Kidney capillary endothelial cell (primary cell): ENCODE measurements around the gene G2E3.
A peak's percentile ranks its signal among the peaks of the same experiment; 100 is the strongest.
"Not testable (repeated sequence)": the region's sequence is repeated elsewhere in the genome, so short reads cannot be mapped to it uniquely, and the experiment has no call there.

Source experiments
- DNase-seq: peaks from one replicate; pipeline ENCODE4 v3.0.0-alpha.2; 2018; ENCODE audit warnings: low spot score

G2E3 gene, protein sequence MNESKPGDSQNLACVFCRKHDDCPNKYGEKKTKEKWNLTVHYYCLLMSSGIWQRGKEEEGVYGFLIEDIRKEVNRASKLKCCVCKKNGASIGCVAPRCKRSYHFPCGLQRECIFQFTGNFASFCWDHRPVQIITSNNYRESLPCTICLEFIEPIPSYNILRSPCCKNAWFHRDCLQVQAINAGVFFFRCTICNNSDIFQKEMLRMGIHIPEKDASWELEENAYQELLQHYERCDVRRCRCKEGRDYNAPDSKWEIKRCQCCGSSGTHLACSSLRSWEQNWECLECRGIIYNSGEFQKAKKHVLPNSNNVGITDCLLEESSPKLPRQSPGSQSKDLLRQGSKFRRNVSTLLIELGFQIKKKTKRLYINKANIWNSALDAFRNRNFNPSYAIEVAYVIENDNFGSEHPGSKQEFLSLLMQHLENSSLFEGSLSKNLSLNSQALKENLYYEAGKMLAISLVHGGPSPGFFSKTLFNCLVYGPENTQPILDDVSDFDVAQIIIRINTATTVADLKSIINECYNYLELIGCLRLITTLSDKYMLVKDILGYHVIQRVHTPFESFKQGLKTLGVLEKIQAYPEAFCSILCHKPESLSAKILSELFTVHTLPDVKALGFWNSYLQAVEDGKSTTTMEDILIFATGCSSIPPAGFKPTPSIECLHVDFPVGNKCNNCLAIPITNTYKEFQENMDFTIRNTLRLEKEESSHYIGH

DNA sequence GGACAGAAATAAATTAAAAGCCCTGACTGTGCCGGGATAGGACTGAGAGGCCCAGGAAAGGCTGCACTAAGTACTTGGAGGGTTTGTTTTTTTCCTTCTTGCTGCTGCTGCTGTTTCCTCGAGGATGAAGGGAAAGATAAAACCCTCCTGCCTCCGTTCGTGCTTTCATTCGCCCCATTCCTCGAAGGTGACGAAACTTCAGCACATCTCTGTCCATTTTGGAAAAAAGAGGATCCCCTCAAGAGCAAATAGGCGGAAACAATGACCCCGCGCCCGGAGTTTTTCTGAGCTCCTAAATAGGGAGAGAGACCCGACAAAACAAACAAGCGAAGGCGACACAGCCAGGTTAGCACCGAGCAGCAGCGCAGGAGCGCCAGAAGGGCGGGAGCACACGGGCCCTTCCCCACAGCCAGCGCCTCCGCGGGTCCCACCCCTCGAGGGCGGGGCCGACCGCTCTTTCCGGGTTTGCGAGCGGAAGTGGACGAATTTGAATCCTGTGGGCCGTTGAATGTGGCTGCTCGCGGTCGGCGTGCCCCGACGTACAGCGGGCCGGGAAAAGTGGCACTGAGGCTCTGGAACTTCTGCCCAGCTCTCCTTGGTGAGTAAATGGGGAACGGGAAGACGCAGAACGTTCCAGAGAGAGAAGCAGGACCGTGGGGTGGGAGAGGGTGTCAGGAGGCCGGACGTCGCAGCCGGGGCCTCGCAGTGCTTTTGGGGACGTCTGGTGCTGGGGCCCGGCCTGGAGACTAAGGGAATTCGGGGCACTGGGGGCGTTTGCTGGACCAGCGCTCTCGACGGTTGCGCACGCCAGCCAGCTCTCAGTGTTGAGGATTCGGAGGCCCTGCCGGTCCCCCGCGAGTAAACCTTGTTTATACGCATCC, at the start of gene G2E3:
TSS of gene G2E3 (plus strand) at position 484 of the 881 bp plus-strand sequence. CDS start 21,922 bp downstream, outside the sequence.
- DNase-seq: peak; percentile 82

DNA sequence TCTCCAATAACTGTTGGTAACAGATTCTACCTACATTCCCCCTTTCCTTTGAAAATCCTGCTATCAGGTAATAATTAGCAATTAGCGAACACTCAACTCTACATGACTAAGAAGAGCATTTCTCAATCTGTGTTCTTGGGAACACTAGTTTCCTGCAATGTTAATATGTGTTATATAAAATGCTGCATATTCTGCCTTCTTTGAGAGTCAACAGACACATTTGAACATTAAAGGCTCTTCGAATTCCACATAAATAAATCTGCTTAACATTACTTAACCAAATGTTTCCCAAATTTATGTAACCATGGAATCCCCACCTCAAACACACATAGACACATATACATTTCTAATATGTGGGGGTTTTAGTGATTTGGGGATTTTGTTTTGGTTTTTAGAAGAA, 41.2 kb upstream of the G2E3 start:
- DNase-seq: no peak

DNA sequence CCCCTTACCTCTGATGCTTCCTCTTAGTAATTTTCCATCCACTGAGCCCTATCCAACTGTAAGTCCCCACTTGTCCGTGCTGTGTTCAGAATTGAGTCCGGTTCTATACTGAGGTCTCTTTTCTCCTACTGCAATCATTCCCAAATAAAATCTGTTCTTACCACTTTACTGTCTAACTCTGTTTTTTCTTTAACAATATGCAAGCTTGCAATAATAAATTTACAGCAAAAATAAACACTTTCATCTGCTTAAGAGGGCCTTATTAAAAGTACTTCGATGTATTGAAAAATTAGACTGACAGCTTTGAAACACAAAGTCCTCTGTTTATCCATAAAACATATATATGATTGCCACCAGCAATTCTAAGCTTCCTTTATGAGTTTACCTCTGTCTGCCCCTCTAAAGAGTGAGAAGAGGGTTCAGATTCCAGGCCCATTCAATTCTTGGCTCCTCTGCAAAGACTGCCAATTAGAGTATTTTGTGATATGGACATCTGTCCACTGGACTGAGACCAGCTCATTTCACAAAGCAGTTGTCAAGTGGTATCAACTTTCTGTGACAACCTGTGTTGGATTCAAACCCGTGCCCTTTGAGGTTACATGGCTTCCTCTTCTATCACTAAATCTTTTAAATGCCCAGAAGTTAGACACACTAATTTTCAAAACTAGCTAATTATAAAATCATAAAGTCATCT, 39.9 kb upstream of the G2E3 start:
- no peak for DNase-seq

DNA sequence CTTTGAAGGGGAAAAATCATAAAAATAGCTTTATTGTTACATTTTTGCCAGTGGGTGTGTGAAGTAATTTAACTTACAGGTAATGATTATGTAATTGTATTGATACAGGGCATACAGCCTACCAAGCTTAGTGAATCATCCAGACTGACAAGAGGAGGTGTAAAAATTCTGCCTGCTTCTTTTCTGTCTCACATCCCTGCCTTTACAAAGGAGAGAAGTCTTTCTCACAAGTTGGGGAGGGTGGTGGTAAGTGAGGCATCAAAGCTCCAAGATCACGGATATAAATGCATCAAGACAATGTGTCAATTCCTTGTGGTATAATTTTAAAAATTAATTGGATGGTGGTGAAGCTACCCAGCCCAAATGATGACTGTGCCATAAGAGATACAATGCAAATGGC, 39.0 kb upstream of the G2E3 start:
- DNase-seq: no peak

DNA sequence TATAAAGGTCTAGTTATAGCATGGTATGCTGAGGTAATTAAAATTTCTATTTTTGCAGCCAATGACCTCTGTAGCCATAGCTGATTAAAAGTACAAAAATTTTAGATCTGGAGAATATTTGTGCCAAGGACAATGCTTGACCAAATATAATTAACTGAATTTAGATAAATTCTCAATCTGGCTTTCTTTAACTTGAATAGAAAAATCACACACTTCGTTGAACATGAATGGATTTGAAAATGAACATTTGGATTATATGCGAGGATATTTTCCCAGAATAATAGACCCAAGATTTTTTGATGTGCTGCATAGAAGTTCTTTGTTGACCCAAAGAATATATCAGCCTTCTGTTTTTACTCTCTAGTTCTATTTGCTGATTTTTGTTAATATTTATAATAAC, 38.4 kb upstream of the G2E3 start:
- no peak for DNase-seq

DNA sequence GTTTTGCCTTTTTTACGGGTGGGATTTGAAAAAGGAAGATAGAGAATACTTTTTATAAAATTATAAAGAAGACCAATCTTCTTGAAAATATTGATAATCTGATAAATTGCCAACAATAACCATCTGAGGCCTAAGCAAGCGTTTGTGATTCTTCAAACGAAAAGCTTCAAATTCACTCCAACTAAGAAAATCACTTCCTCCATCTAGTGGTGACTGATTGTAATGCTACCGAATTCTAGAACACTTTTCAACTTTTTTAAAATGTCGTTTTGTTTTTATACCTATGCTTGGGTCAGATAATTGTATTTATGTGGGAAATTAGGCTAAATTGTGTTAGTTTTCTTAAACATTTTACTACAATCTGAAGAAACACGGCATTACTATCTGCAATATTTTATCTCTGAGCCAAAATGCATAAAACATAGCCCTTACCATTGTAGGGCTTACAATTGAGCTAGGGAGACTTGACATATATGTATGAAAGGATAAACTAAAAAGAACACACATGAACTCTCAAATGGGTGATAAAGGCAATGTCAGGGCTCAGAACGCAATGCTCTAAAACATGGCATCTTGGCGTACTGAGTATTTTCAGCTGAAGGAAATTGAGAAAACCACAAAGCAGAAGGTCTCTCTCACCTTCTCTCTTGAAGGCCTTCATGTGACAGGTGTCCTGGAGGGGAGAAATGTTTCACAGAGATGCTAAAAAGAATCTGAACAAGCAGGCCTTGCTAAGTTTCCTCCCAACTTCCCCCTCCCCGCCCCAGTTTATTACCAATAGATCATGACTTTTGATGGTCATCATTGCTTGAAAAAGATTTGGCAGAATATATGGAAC, 36.8 kb upstream of the G2E3 start:
- peak; percentile 48 for DNase-seq

DNA sequence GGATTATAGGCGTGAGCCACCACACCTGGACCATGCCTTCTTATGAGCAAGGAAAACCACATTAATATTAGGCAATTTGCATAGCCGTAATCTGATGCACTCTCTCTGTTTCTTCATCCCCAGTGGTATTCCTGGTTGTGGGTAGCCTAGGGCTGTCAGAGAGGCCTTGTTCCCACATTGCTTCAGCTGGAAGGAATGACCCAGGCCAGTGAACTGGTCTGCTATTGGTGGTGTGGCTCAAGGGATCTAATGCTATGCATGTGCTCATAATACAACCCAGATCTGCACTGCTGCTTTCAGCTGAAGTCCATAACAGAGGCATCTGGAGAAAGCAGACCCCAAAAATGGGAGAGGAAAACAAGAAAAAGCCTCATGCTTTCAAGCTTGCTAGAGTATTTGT, 33.1 kb upstream of the G2E3 start:
- no peak for DNase-seq

DNA sequence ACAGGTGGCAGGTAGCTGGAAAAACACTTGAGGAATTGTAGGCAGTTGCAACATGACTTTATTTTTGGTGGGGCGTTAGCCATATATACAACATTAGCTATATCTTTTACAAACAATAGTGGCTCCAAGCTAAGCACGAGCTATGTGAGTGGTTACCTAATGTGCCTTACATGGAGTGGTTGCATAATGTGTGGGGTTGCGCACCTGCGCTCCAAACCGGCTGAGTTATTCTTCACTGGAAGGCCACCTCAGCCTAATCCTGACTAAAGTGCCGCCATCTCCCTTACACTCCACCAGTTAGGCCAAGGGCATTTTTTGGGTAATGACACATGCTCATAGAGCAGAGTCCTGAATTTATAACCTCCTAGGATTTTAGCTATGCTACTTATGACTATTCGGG, 31.8 kb upstream of the G2E3 start:
- DNase-seq: no peak

DNA sequence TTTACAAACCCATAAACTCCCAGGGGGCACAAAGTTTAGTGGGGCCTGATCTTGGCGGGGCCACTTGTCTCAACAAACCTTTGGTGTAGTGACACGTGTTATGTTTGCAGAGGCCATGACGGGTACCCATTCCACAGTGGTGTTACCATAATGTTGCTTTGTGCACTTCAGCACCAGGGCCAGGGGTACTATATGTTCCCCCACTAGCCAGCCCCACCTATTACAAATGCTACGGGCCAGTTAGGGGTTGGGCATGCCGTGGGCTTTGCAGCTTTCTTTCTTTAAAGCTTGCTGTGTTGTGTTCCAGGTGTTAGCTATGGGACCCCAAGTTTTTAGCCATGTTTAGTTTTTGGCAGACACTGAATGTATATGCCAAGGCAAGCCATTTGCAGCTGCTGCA, 30.8 kb upstream of the G2E3 start:
- no peak for DNase-seq

DNA sequence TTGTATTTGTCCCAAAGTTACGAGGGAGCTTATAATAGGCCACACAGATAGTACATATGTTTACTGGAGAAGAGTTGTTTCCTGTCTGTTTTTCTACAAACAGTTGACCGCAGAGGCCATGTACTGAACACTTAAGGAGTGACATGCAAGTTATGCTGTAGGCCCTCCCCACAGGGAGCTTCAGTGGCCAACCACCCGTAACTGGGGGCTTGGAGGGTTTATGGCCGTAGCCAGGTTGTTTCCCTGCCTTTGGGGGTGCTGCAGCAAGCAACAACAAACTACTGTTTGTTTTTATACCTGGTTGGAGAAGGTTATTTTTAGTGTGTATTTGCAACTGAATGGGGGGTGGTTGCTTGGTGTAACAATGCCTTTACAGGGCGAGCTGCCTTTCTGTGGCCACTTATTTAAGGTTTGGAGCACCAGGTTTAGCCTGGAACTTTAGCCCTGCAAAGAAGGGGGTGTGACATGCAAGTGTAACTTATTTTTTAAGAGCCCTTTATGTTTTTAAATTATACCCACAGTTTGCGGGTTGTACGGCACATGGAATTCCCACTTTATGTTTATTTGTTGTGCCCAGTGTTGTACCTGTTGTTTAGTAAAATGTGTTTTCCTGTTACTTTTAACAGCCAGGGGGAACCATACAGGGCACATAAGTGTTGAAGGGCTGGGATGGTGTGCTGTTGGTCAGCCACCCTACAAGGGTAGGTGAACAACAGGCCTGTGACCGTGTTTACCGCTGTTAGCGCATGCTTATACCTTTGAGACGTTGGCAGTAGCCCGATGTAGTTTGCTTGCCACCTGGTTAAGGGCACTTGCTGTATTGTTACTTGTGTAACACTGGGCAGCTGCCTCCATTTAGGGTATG, 29.9 kb upstream of the G2E3 start:
- no peak for DNase-seq

DNA sequence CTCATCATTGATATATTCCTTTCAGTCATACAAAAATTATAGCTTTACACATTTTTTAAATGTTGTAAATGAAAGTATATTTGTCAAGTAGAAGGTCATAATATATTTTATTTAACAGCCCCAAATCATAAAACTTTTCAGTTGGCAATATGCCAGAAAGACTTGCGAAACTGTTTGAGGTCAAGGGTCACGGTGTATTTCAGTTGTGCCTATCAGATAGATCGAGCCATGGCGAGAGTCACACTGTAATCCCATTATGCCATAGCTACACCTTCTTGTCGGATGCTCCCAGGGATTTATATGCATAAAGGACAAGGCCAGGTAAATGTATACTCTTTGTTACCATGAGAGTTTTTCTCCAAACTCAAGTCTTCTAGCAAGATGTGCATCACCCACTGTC, 26.7 kb upstream of the G2E3 start:
- DNase-seq: no peak

DNA sequence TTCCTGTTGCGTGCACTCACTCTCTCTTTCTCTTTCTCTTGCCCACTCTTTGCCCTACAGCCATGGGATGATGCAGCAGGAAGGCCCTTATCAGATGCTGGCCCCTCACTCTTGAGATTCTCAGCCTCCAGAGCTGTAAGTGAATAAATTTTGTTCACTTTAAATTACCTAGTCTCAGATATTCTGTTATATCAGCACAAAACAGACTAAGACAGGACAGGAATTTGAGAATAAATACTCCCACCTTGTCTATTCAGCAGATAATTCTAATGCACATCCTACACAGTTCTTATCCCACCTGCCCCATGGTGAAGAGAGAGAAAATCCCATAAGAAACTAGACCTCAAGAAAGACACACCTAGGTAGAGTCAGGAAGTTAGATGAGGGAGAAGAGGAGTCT, 25.8 kb upstream of the G2E3 start:
- DNase-seq: no peak

DNA sequence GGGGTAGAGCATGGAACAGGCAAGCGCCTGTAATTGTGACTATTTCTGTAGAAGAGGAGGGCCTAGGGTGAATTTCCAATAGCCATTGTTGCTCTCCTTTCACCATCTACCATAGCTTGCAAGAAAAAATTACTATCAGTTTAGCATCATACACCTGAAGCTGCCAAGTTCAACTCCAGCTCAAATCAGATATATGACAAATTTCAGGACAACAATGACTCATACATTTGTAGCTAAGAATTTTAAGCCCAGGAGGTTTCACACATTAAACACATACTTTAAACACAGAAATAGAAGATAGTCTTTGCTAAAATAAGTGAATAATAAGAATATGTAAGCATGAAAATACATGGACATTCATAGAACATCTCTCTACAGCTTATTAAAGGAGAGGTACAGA, 17.6 kb upstream of the G2E3 start:
- DNase-seq: no peak

DNA sequence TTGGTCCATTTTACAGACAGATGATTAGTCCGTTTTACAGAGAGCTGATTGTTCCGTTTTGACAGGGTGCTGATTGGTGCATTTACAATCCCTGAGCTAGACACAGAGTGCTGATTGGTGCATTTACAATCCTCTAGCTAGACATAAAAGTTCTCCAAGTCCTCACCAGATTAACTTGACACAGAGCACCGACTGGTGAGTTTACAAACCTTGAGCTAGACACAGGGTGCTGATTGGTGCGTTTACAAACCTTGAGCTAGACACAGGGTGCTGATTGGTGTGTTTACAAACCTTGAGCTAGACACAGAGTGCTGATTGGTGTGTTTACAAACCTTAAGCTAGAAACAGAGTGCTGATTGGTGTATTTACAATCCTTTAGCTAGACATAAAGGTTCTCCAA, 12.2 kb upstream of the G2E3 start:
- not testable (repeated sequence) for DNase-seq

DNA sequence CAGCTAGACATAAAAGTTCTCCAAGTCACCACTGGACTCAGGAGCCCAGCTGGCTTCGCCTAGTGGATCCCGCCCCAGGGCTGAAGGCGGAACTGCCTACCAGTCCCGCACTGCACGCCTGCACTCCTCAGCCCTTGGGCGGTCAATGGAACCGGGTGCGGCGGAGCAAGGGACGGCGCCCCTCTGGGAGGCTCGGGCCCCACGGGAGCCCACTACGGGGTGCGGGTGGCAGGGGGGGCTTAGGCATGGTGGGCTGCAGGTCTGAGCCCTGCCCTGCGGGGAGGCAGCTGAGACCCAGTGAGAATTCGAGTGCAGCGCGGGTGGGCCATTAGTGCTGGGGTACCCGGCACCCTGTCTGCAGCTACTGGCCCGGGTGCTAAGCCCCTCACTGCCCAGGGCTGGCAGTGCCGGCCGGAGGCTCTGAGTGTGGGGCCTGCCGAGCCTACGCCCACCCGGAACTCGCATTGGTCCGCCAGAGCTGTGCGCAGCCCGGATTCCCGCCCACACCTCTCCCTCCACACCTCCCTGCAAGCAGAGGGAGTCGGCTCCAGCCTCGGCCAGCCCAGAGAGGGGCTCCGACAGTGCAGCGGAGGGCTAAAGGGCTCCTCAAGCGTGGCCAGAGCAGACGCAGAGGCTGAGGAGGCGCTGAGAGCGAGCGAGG, 11.4 kb upstream of the G2E3 start:
- no peak for DNase-seq

DNA sequence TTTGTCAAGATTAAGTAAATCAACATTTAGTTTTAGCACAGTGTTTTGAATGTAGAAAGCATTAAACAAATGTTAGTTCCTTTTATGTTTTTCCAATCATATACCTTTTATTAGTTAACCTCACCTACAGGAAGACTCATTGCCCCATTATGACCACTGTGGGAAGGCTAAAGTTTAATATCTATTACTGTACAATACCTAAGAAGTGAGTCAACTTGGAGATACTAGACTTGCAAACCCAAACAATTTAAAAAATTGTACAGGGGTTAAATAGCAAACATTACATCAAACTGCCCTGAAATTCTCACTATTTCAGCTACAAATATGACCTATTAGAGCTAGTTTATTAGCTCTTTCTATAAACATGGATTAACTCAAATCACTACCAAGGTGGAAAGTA, 8.6 kb upstream of the G2E3 start:
- no peak for DNase-seq

DNA sequence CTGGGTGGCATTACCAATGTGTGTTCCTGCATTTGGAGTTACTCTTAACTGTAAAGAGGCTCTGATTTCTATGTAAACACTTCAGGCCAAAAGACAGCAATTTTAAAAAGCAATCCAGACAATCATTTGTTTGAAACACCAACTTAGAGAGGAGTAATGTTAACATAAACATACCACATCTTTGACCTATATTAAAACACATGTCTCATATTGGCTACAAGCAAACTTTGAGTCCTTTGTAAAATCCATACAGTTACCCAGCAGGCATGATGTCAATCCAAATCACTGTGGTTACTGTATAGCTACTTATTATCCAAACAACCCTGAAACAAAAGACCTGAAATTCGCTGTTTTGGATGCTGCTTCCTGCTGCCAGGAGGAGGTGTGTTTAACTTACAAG, 7.5 kb upstream of the G2E3 start:
- DNase-seq: no peak

DNA sequence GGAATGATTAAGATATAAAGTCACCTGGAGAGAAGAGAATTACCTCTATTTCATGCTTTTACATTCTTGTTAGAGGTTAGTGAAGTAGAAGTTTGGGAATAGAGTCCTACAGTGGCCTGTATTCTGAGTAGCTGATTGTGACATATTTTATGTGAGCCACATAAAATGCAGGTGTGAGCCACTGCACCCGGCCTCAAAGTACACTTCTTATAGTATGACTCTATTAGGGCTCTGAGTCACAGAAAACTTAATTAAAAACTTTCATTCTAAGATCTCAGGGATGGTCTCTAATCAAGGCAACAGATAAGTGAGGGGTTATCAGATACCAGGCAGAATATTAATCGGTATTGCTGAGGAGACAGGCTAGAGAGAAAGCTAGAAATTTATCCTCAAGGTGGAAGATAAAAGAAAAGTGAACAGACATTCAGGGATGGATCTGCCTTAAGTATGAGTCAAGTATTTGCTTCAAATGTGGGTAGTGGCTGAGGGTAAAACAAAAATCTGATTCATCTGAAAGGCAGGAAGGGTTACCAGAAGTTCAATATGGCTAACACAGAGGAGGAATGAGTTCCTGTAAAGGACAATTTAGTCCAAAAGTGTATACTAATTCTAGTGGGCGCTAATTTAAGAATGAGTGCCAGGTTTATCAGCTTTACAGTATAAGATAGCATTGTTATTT, 5.5 kb upstream of the G2E3 start:
- DNase-seq: no peak

DNA sequence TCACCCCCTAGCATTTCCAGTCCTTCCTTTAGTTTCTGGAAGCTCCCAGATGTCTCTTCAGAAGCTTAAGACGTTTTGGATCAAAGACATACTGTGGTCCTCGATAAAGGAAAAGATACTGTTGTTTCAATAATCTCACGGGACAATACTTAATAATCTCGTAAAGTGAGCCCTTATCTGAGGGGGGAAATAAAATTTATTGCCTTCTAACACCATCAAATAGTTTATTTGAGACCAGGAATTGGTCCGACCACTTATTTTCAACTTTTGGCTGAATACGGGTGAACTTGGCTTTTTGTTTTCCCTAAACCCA, 640 bp upstream of the G2E3 start:
- no peak for DNase-seq
